SK-N-MC (cell line): ENCODE measurements around the gene INMT.

Experiments used
- EZH2 ChIP-seq: fragments of 200-600 bp; sonication (generic); IDR thresholded peaks from one replicate; pipeline ENCODE4 v1.6.1; 2017; ENCODE audit warnings: antibody characterized with exemption
- FOXP2 ChIP-seq: optimal IDR thresholded peaks from 2 replicates; pipeline ENCODE3; 2011; ENCODE audit warnings: mild to moderate bottlenecking, moderate library complexity; ENCODE audit not compliant: insufficient read depth; ENCODE audit errors: extremely low read length, control extremely low read depth
- POLR2AphosphoS5 ChIP-seq: IDR thresholded peaks from 2 replicates; pipeline ENCODE4 v1.6.1; 2012; ENCODE audit warnings: mild to moderate bottlenecking, low read depth, low read length, borderline replicate concordance

DNA sequence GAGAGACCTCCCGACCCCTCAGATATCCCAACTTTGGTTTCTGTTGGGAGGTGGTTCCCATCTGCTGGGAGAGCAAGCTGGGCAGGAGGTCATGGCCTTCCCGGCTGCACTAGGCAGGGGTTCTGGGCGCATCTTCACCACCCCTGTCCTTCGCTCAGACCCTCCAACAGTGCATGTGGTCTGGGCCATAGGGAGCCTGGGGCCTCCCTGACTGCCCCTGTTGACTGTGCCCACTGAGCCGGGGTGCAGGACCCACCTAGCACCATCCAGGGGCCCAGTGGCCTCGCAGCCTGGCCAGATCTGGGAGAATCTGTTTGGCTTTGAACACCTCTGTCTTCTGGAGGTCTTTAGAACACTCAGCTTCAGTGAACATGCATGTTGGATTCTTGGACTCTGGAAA, 18.7 kb upstream of the INMT start:
- TF ChIP-seq EZH2 = no peak
- TF ChIP-seq POLR2AphosphoS5 = no peak
- TF ChIP-seq FOXP2 = no peak
